Activated CD4-positive, alpha-beta T cell treated with anti-CD3 and anti-CD28 coated beads for 1 hour (primary cell): ENCODE data around the gene KCNJ6.
"Not testable (repeated sequence)": the region's sequence is repeated elsewhere in the genome, so short reads cannot be mapped to it uniquely, and the experiment has no call there.

Experiments
- DNase-seq: peaks from one replicate; pipeline ENCODE4 v3.0.0-alpha.2; 2020

The KCNJ6 gene

DNA sequence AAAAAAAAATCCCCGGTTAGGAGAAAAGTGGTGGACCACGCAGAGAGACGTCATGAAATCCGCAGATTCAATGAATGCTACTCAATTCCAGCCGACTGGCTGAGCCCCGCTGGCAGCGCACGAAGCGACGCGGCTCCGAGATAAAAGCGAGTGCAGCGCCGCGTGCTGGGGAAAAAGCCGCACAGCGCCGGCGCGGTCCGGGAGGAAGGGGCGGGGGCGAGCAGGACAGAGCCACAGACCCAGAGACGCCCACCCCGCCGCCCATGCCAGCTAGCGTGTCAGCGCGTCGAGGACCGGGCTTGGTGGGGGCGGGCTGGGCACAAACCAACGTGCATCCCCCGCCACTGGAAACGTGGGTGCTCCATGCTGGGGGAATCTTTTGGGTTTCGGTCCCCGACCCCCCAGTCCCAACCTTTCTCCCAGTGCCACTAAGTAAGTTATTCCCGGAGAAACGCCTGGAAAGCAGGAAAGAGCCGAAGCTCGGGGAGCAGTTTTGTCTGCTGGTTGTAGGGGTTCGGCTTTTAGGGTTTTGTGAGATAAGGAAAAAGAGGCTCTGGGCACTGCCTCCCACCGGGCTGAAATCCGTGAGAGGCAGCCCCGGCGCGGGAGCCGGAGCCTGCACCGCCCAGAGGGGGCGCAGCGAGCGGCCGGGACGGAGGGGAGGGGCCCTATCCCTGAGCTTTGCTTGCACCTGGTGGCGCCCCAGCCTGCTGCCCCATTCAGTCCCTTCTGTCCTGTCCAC, at the start of gene KCNJ6:
Gene KCNJ6 (minus strand): TSS at position 148 of the 742 bp plus-strand sequence. CDS start 75,775 bp downstream, outside the sequence.
- DNase-seq = no peak

- DNase-seq = no peak
These were observed 49.0 kb upstream of the KCNJ6 start for GRCh38 chr21:37965088-37965805.

- no peak for DNase-seq
These were observed 42.3 kb upstream of the KCNJ6 start for GRCh38 chr21:37958537-37958936.

- DNase-seq = no peak
These were observed 40.5 kb upstream of the KCNJ6 start for GRCh38 chr21:37956772-37957171.

DNA sequence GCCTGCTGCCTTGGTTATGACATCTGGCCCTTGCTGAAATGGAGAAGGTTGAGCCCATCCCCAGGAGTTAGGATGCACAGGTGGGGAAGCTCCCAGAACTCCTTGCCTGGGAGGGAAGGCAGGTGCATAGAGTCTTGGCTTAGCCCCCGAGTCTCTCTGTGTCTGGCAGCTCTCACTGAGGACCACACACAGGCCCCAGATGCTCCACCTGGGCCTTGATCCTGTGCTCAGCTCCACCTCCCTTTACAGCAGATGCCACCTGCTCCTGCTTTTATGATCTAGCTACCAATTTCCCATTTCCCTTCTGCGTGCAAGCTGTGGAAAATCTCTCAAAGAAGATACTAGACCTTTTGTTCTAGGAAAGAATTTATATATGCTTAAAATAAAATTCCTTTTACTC, 28.8 kb upstream of the KCNJ6 start:
- no peak for DNase-seq

DNA sequence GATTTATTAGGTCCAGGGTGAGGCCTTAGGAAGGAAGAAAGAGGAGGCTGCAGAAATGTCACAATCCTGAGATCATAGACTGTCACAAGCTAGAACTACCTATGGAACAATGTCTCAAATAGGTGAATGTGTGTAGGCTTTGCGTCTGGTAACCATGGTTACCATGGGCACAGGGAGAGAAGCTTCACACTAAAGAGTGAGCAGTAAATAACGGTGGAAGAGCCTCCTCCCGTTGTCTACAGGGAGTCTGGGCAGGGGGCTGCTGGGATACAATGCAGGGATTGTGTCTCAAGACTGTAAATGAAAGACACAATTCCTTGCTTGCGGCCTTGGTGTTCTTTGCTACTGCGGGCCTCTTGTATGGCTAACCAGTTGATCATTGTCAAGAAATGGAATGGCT, 28.2 kb upstream of the KCNJ6 start:
- no peak for DNase-seq

GRCh38 chr21:37940691-37941090, 24.4 kb upstream of the KCNJ6 start:
- DNase-seq = no peak

DNA sequence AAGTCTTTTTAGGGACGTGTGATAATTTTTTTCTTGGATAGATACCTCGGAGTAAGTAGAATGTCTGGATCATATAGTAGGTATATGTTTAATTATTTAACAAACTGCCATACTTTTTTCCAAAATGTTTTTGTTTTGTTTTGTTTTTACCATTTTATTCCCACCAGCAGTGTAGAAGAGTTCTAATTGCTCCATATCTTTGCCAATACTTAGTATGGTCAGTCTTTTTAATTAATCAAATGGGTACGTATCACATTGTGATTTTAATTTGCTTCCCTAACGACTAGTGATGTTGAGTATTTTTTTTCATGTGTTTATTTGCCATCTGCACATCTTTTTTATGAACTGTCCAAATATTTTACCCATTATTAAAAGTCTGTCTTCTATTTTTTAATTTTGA, 23.6 kb upstream of the KCNJ6 start:
- no peak for DNase-seq

GRCh38 chr21:37939251-37939650, 23.0 kb upstream of the KCNJ6 start:
- no peak for DNase-seq

DNA sequence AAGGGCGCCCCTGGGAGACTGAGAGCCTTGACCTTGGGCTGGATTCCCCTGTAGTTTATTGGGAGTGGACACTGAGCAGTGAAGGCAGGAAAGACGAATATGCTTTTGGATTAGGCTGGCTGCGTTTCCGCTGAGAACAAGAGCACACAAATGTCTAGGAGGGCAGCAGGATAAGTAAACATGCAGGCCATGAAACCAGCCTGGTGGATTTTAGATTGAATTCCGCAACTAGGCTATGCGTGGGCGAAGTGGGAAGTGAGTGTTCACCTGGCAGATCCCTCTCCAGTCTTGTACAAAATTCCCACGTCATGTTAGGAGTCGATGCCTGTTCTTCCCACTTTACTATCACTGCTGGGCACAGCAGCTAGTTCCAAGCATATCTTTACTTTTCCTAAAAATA, 21.4 kb upstream of the KCNJ6 start:
- no peak for DNase-seq

DNA sequence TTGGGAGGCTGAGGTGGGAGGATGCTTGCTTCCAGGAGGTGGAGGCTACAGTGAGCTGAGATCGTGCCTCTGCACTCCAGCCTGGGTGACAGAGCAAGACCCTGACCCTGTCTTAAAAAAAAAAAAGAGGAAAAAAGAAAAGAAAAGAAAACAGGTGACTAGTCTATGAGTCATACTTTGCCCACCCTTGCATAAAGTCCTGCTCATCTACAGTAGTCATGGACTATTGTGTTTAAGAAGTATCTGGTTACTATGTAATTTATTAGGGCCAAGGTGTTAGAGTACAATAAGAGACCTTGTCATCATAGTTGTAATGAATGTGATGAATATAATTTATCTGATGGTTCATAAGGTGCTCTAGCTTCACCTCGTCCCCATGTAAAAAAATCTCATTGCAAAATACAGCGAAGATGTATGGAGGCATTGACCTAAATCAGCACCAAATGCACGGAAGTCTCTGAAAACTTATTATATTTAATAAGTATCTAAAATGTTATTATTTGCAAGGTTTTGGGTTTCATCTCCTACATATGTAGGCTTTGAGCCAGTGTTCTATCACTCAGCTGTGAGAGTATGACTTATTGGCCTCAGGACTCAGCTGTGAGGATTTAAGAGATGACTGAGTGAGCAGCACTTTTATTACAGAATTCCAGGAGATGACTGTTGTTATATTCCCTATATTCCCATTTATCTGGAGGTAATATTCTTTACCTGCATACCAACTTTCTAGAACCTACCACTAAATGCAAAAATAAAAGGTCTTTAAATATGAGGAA, 19.9 kb upstream of the KCNJ6 start:
- DNase-seq = no peak

DNA sequence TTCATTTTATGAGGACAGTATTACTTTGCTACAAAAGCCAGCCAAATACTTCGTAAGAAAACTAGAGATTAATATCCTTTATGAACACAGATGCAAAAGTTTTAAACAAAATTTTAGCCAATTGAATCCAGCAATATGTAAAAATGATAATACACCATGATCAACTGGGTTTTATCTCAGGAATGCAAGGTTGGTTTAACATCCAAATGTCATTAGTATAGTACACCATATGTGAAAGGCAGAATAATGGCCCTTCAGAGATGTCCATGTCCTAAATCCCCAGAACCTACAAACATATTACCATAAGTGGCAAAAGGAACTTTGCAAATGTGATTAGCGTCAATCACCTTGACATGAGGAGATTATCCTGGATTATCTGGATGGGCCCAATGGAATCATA, 16.7 kb upstream of the KCNJ6 start:
- DNase-seq = no peak

DNA sequence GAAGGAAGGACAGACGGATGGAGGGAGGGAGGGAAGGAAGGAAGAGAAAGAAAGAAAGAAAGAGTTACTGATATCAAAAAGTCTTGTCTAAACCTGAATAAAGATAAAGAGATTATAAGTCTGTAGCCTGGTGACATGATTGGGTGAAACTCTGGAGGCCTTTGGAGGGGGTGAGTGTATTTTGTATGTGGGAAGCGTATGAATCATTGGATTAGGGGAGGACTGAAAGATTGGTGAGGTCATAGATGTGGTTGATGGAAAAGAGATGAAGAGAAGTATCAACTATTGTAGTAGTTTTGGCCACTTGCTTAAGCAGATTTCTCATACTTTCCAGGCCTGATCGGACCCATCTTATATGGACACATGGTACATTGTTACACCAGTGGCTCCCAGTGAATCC, 11.5 kb upstream of the KCNJ6 start:
- DNase-seq = no peak

DNA sequence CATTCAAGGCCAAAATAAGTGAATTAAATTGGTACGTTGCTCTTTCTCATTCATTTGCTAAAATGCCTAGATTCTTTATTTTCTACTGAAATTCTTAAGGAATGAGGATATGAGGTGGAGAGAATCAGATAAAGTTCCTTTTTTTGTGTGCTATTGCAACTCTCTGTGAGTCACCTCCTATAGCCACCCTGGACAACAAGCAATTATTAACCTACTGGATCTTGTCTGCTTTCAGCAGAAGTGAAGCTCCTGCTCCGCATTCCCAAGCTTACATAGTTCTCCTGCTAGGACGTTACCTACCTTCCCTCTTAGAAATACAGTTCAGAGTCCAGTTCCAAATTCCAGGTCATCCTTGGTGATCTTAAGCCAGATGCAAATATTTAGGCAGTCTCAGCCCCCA, 4.8 kb upstream of the KCNJ6 start:
- no peak for DNase-seq

GRCh38 chr21:37920302-37920701, 4.0 kb upstream of the KCNJ6 start:
- DNase-seq = not testable (repeated sequence)

DNA sequence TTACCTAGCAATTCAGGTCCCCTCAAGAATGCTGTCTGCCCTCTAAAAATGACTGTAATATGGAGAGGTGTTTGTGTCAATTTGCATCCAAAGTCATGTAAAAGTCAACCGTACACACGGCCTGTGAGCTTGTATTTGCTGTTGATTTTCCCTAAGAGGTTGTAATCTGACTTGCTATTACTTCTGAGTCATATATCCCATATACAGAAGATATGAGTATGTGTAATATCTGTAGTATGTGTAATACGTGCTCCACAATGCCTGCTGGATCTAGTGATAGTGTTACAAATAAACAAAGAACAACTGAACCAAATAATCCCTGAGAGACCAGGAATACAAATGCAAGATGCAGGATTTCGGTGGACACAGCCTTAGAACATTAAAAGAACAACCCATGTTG, 1.4 kb upstream of the KCNJ6 start:
- no peak for DNase-seq

- no peak for DNase-seq
These were observed 332 bp downstream of the KCNJ6 start for GRCh38 chr21:37915941-37916309.

- no peak for DNase-seq
These were observed 753 bp downstream of the KCNJ6 start for GRCh38 chr21:37915497-37915911.

DNA sequence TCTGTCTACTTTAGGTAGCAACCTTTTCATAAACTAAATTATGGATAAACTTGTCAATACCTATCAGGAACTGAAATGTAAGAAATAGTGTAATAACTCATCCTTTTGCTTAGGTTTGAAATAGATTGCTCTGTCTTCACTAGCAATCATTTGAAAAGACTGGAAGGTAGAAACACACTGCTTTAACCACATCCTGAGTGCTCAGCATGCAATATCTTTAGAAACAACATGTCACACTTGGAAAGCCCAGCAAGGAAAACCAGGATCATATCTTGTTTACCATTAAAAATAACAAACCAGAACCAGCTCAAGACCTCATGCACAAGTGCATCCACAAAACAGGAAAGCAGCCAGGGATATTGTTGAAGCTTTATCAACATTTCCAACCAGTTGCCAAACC, 3.6 kb downstream of the KCNJ6 start:
- no peak for DNase-seq

DNA sequence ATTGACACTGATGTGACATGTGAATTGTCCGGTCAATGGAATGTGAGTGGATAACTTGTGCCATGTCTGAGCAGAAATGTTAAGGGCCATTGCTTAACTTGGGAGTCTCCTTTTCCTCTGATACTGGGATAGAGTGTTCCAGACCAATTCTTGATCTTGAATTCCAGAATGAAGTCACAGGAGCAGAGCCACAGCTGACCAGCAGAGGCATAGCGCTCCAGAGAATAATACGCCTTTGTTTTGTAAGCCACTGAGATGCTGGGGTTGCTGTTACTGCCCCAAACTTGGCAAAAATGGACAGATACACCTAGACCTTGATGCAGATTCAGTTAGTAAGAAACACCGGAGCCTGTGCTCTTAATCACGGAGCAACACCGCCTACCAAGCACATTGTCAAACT, 6.3 kb downstream of the KCNJ6 start:
- no peak for DNase-seq

GRCh38 chr21:37908691-37909090, 7.6 kb downstream of the KCNJ6 start:
- no peak for DNase-seq

DNA sequence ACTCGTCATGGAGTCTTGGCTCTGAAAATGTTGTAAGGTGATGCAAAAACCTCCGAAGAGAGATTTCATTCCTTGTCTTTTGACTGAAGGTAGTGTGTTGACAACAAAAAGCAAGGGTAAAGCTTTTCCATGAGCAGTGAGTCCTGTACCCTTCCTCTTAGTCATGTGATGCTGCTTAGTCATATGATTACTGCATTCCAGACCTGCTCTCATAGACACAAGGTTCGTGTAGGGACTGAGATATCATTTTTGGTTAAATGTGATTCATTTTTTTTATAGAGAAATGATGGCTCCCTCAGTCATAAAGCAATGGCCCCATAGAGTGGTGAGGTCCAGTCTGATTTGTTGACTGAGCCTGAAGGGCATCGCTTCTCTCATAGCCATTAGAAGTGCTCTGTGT, 9.2 kb downstream of the KCNJ6 start:
- no peak for DNase-seq

- DNase-seq = no peak
These were observed 11.0 kb downstream of the KCNJ6 start for GRCh38 chr21:37905291-37905690.

- DNase-seq = no peak
These were observed 11.4 kb downstream of the KCNJ6 start for GRCh38 chr21:37904856-37905255.
